HG03432 (cell line): ENCODE data around the gene RPTOR.

Source experiments
- ATAC-seq: cut with Tn5 transposase; IDR thresholded peaks from one replicate; pipeline ENCODE4 v1.9.1; 2021; ENCODE audit warnings: mild to moderate bottlenecking, moderate library complexity; ENCODE audit not compliant: unreplicated experiment

RPTOR gene

GRCh38 chr17:80826346-80826954 lies 281.8 kb downstream of the RPTOR start:
- ATAC-seq = no peak

DNA sequence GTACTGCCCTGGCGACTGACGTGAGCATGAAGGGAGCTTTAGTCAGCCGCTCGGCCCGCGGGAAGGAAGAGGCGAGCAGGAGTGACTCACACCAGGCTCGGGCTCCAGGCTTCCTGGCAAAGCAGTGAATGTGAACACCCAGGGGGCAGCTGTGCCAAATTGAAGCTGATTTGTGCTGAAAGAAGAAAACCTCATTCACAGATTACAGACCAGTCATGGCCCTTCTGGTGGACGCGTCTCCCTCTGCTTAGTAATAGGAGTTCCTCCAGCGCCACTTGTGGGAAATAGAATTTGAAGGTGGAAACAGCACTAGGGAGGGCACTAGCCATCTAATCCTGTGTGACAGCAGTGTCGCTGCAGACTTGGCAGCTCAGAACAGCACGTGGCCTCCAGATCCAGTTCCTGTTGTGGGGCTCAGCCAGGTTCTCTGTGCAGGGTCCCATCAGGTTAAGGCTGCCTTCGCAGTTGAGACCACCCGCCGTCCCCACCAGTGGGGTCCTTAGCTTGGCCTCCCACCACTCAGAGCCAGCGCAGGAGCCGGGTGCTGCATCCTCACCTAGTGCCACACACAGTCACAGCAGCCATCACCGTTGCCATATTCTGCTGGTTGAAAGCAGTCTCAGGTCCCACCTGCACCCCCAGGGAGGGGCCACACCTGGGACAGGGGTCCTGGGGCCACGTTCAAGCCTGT lies 282.5 kb downstream of the RPTOR start:
- no peak for ATAC-seq

DNA sequence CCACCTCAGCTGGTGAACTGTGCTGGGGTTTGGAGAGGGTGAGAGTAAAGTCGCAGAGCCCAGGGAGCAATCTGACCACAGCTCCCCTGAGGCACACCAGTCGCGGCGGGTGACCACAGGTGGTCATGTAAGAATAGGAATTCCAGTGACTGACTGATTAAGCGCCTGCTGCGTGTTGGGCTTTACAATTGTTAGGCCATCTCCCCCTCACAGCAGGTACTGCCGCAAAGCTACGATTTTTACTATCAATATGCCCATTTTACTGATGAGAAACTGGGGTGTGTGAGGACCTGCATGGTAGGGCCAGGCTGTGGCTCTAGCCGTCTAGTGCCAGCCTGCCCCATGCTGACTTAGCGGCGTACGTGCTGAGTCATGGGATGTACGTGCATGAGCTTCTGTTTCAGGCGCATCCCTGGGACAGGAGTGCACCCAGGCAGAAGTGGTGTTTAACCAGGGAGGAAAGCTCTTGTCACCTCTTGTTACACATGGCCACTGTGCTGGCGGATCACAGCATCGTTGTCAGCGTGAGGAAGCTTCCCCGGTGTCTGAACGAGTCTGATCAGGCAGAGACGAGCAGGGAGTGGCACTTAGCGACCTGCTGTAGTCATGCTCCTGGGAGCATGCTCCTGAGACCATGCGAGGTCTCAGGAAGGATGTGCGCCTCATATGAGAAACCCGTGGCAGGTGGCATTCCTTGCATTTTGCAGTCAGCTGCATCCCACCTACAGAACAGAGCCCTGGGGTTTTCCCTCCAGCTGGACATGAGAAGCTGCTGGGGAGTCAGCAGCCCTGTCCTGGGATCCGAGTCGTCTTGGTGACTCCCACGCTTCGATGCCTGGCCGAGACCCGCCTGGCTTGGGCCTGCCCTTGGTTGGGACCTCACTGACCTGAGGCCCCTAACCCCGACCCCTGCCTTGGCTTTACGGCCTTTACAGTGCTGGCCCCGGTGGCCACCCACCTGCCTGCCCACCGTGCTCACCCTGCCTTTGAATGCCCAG lies 283.3 kb downstream of the RPTOR start:
- ATAC-seq = no peak

GRCh38 chr17:80829166-80829813 lies 284.7 kb downstream of the RPTOR start:
- no peak for ATAC-seq

- no peak for ATAC-seq
Measured at GRCh38 chr17:80830020-80830780, 285.6 kb downstream of the RPTOR start.

DNA sequence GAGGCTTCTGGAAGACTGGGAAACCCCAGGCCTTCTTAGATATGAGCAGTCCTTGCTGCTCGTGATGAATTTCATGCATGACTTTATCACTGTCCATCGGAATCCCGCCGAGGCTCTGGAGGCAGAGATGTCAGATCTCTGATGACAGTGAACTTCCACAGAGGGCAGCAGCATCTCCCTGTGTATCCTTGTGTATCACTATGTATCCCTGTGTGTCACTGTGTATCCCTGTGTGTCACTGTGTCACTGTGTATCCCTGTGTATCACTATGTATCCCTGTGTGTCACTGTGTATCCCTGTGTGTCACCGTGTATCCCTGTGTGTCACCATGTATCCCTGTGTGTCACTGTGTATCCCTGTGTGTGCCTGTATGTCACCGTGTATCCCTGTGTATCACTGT lies 286.9 kb downstream of the RPTOR start:
- no peak for ATAC-seq

GRCh38 chr17:80832266-80832676 lies 287.6 kb downstream of the RPTOR start:
- ATAC-seq = no peak

- ATAC-seq = peak; percentile 79
Measured at GRCh38 chr17:80832888-80833583, 288.4 kb downstream of the RPTOR start.

DNA sequence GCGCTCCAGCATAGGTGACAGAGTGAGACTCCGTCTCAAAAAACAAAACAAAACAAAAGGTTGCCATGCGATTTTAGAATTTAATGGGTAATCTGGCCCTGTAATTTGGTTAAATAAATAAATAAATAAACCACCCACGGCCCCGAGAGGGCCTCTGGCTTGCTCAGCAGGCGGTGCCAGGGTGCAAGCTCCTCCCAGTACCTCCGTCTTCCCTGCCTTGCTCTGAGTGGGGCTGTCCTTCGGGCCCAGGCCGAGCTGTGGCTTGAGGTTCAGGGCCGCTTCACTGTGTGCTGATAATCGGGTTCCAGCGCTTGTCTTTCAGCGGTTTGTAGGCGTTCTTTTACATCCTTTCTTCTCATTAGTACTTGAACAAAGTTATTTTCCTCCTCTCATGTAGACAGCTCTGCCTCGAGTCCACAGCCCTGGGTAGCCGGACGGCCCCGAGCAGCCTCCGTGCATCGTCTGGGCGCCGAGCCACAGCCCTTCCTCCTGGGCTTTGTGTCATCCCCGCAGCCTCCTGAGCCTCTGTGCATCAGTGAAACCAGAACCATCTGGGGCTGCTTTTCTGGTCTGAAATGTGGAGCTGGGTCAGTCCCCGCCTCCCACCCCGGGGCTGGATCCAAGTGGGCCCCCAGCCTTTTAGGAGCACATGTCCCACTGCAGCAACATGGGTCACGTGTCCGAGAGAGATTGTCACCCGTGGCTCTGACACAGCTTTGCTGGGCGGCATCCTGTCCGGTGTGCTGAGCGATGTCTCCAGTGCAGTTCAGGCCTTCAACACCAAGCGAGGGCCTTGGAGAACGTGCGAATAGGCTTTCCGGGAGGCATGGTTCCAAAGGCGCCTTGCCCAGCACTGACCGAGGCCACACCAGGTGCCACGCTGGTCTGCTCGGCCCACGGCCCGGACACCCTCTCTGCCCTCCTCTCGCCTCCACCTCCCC lies 289.6 kb downstream of the RPTOR start:
- ATAC-seq = no peak

GRCh38 chr17:80834893-80835275 lies 290.2 kb downstream of the RPTOR start:
- ATAC-seq = no peak

GRCh38 chr17:80835816-80836657 lies 291.4 kb downstream of the RPTOR start:
- no peak for ATAC-seq

- ATAC-seq = no peak
Measured at GRCh38 chr17:80836658-80836965, 292.0 kb downstream of the RPTOR start.

GRCh38 chr17:80836971-80837481 lies 292.4 kb downstream of the RPTOR start:
- ATAC-seq = no peak

- no peak for ATAC-seq
Measured at GRCh38 chr17:80837711-80838110, 293.1 kb downstream of the RPTOR start.

- no peak for ATAC-seq
Measured at GRCh38 chr17:80838311-80839025, 293.8 kb downstream of the RPTOR start.

- ATAC-seq = no peak
Measured at GRCh38 chr17:80839026-80839345, 294.3 kb downstream of the RPTOR start.

GRCh38 chr17:80839511-80839941 lies 294.9 kb downstream of the RPTOR start:
- no peak for ATAC-seq
